ENCODE results near the gene SDK1. TPM values are rescaled to one million over a fixed set of nuclear protein-coding genes. Genes with fewer than 3 reads are reported as not detected.

Gene SDK1
- total RNA-seq, 2 experiments from 2014 or later, result 0.03 to 0.05 TPM

DNA sequence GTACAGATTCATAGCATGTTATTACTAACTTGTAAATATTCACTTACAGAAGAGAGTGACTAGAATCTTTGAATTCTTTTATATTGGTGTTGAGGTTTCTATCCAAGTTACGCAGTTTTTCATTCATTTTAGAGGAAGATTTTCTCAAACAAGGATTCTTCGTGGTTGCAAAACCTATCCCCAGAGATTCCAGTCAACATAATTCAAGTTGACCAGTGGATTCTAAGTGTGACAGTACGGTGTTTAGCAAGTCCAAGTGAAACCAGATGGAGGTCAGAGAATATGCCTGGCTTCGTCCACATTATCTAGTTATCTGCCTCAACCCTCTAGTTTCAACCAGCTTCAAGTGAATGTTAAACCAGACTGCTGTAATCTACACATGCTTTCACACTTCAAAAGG, 131.9 kb downstream of the SDK1 start:
- no peaks in the 10 kb centered on the region for H3K4me1 Mint-ChIP-seq (ENCODE audit: low read depth)
- H3K9me3 Mint-ChIP-seq (ENCODE audit: insufficient read depth), result no peaks in the 10 kb centered on the region
- ATAC-seq (no peak), DNase-seq (no peak)
- H3K36me3 Mint-ChIP-seq (ENCODE audit: low read depth), result no peaks in the 10 kb centered on the region
- H3K4me3 Mint-ChIP-seq, result no peak overlapping the region
- POLR2A ChIA-PET, result no interaction called here
- no peak overlapping the region for H3K27ac Mint-ChIP-seq
- no peaks in the 10 kb centered on the region for H3K27me3 Mint-ChIP-seq (ENCODE audit: low read depth)
- CTCF ChIA-PET, result no interaction called here

DNA sequence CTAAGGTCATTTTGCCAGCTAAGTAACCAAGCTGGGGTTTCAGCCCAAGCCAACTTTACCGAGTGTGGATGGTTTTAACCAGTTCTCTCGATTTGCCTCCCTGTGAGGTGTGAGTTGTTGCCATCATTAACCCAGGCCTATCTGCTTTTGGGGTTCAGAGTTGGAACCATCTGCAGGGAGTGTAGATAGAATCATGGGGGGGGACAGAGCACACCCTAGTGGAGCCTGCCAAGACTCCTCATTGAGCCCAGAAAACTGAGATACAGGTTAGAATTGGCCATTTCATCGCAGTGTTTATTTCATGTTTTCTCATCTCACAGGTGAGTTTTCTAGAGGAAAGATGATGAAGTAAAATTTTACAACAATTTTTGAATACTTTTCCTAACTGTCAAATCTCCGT, 133.6 kb downstream of the SDK1 start:
- CTCF ChIA-PET, result interaction anchor here (0.8 kb wide), 1 partner anchor 13 kb away, joined by 3 read pairs; no protein-coding TSS in a partner anchor
- DNase-seq (no peak), ATAC-seq (no peak)
- no peaks in the 10 kb centered on the region for H3K4me1 Mint-ChIP-seq (ENCODE audit: low read depth)
- no peaks in the 10 kb centered on the region for H3K27me3 Mint-ChIP-seq (ENCODE audit: low read depth)
- no peaks in the 10 kb centered on the region for H3K36me3 Mint-ChIP-seq (ENCODE audit: low read depth)
- POLR2A ChIA-PET, result no interaction called here
- H3K9me3 Mint-ChIP-seq (ENCODE audit: insufficient read depth), result no peaks in the 10 kb centered on the region
- H3K4me3 Mint-ChIP-seq, result no peak overlapping the region
- H3K27ac Mint-ChIP-seq, result no peak overlapping the region

DNA sequence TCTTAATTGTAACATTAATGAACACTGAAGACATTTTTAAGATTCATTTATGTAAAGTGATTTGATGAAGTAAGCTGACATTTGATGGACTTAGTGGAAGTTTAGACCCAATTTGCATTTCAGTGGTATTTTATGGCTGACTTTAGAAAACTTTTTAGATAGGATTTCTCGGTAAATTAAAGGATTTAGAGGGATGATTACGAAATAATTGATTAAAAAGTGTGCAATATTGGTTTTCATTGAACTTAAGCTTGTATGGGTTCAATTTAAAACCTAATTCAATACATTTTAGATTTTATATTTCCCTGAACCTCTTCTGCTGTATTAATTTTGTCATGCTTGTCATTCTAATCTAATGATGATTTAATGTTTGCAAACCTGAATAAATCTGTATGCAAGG, 135.1 kb downstream of the SDK1 start:
- H3K4me3 Mint-ChIP-seq, result no peak overlapping the region
- H3K27ac Mint-ChIP-seq, result no peak overlapping the region
- no peaks in the 10 kb centered on the region for H3K27me3 Mint-ChIP-seq (ENCODE audit: low read depth)
- H3K36me3 Mint-ChIP-seq (ENCODE audit: low read depth), result no peaks in the 10 kb centered on the region
- CTCF ChIA-PET, result no interaction called here
- DNase-seq (no peak), ATAC-seq (no peak)
- no peaks in the 10 kb centered on the region for H3K9me3 Mint-ChIP-seq (ENCODE audit: insufficient read depth)
- H3K4me1 Mint-ChIP-seq (ENCODE audit: low read depth), result no peaks in the 10 kb centered on the region
- POLR2A ChIA-PET, result no interaction called here

DNA sequence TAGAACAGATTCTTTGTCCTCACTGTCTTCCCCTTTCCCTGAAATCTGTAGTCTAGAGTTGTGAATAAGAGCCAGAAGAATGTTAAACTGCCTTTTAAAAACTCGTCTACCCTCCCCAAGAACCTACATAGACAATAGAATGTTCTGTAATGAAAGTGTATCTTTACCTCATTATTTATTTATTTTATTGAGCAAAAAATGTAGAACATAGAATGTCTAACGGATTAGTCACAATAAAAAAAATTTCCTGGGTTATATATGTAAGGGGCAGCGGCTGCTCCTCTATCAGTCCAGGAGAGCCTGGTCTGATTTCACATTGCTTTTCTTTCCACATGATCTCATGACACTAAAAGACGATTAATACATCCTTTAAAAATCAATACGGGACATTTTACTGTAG, 135.7 kb downstream of the SDK1 start:
- ChIA-PET CTCF (no interaction called here), POLR2A (no interaction called here)
- no peak overlapping the region for H3K27ac Mint-ChIP-seq
- no peaks in the 10 kb centered on the region for H3K9me3 Mint-ChIP-seq (ENCODE audit: insufficient read depth)
- H3K4me3 Mint-ChIP-seq, result no peak overlapping the region
- H3K36me3 Mint-ChIP-seq (ENCODE audit: low read depth), result no peaks in the 10 kb centered on the region
- no peak for DNase-seq
- H3K27me3 Mint-ChIP-seq (ENCODE audit: low read depth), result no peaks in the 10 kb centered on the region
- no peaks in the 10 kb centered on the region for H3K4me1 Mint-ChIP-seq (ENCODE audit: low read depth)
- ATAC-seq, result no peak

DNA sequence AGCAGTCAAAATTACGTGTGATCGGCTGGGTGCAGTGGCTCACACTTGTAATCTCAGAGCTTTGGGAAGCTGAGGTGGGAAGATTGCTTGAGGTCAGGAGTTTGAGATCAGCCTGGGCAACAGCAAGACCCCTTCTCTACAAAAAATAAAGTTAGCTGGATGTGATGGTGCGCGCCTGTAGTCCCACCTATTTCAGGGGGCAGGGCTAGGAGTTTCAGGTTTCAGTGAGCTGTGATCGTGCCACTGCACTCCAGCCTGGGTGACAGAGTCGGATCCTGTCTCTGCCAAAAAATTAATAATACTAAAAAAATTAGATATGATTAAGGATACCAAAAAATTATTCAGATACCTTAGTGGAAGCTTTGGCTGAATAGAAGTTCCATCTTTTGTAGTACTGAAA, 136.4 kb downstream of the SDK1 start:
- no peaks in the 10 kb centered on the region for H3K4me1 Mint-ChIP-seq (ENCODE audit: low read depth)
- POLR2A ChIA-PET, result no interaction called here
- no peaks in the 10 kb centered on the region for H3K36me3 Mint-ChIP-seq (ENCODE audit: low read depth)
- ATAC-seq, result no peak
- no peaks in the 10 kb centered on the region for H3K9me3 Mint-ChIP-seq (ENCODE audit: insufficient read depth)
- no peak overlapping the region for H3K4me3 Mint-ChIP-seq
- no peak for DNase-seq
- CTCF ChIA-PET, result no interaction called here
- no peaks in the 10 kb centered on the region for H3K27me3 Mint-ChIP-seq (ENCODE audit: low read depth)
- no peak overlapping the region for H3K27ac Mint-ChIP-seq

DNA sequence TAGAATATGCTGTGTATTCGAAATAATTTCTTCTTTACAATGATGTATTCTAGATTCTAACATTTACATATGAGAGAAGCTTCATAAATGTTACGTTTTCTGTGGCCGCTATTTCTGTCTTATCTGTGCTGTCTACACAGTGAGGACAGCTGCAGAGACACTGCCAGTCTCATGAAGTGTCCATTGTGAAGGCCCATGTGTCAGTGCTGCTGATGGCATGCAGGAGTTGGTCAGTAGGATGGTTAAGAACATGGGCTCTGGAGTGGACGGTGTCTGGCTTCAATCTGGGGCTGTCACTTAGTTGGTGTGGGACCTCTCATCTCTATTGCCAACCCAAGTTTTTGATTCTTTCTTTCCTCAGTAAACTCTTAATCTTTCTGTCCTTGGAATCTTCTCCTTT, 137.3 kb downstream of the SDK1 start:
- DNase-seq (no peak), ATAC-seq (no peak)
- H3K36me3 Mint-ChIP-seq (ENCODE audit: low read depth), result no peaks in the 10 kb centered on the region
- H3K4me1 Mint-ChIP-seq (ENCODE audit: low read depth), result no peaks in the 10 kb centered on the region
- ChIA-PET POLR2A (no interaction called here), CTCF (no interaction called here)
- H3K27ac Mint-ChIP-seq, result no peak overlapping the region
- no peaks in the 10 kb centered on the region for H3K27me3 Mint-ChIP-seq (ENCODE audit: low read depth)
- no peak overlapping the region for H3K4me3 Mint-ChIP-seq
- H3K9me3 Mint-ChIP-seq (ENCODE audit: insufficient read depth), result no peaks in the 10 kb centered on the region

DNA sequence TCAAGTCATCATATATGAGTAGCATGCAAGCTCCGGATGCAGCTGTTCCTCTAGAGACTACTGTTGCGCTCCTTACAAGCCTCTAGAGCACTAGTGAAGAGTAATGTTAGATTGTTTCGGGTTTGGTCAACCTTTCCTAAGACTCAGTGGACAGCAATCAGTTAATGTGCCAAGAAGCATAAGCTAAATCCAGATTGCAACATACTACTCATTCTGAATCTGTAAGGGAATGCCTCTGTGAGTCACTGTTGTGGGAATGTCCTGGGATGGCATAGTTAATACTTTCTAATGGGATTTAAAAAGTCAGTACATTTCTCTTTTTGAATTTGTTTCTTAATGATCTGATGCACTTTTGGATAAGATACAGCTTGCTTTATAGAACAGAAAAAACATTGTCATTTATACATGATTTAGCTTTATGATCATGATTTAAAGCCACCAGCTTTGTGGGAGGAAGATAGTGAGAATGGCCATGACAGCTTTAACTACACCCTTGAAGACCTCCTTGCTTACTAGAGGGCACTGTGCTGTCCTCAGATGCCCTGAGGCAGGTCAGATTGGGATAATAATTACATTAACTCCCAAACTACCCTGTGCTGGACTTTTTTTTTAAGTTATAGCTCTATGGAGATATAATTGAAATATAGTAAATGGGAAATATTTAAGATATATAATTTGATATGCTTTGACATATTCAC, 138.4 kb downstream of the SDK1 start:
- Mint-ChIP-seq H3K9me3 (ENCODE audit: insufficient read depth) (no peaks in the 10 kb centered on the region), H3K4me3 (no peak overlapping the region), H3K27me3 (ENCODE audit: low read depth) (no peaks in the 10 kb centered on the region), H3K4me1 (ENCODE audit: low read depth) (no peaks in the 10 kb centered on the region), H3K27ac (no peak overlapping the region), H3K36me3 (ENCODE audit: low read depth) (no peaks in the 10 kb centered on the region)
- CTCF ChIA-PET, result interaction anchor here (0.6 kb wide), 1 partner anchor 279 kb away, joined by 3 read pairs; no protein-coding TSS in a partner anchor
- POLR2A ChIA-PET, result no interaction called here
- ATAC-seq, result no peak
- no peak for DNase-seq

DNA sequence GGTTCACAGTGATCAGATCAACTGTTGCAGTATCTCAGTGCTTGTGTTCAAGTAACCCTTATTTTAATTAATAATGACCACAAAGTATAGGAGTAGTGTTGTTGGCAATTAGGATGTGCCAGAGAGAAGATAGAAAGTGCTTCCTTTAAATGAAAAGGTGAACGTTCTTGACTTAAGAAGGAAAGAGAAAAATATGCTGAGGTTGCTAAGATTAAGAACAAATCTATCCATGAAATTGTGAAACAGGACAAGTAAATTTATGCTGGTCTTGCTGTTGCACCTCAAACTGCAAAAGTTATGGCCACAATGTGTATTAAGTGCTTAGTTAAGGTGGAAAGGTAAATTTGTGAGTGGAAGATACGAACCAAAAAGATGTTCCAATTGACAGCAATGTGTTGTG, 139.5 kb downstream of the SDK1 start:
- H3K4me1 Mint-ChIP-seq (ENCODE audit: low read depth), result no peaks in the 10 kb centered on the region
- DNase-seq, result no peak
- ATAC-seq, result no peak
- H3K27me3 Mint-ChIP-seq (ENCODE audit: low read depth), result no peaks in the 10 kb centered on the region
- peaks cover 2% of the 10 kb centered on the region for H3K9me3 Mint-ChIP-seq (ENCODE audit: insufficient read depth)
- CTCF ChIA-PET, result no interaction called here
- H3K4me3 Mint-ChIP-seq, result no peak overlapping the region
- no peak overlapping the region for H3K27ac Mint-ChIP-seq
- H3K36me3 Mint-ChIP-seq (ENCODE audit: low read depth), result no peaks in the 10 kb centered on the region
- POLR2A ChIA-PET, result no interaction called here

DNA sequence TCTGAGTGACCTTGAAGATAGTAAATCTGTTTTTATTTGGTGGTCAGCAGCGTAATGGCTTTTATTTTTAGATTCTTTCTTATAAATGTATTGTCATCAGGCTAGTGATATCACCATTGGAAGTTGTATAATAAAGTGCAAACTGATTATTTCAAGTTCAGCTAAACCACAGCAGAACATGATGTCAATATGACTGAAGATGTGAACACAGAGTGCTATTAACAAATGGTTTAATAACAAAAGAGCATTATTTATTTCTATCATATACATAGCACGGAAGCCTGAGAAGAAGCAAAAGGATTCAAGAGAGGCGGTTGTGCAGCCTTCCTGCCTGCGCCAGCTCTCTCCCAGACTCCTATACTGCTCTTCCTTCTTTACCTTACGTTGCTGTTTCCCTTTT, 142.7 kb downstream of the SDK1 start:
- POLR2A ChIA-PET, result no interaction called here
- ATAC-seq, result no peak
- CTCF ChIA-PET, result no interaction called here
- peaks cover 7% of the 10 kb centered on the region for H3K9me3 Mint-ChIP-seq (ENCODE audit: insufficient read depth)
- no peaks in the 10 kb centered on the region for H3K4me1 Mint-ChIP-seq (ENCODE audit: low read depth)
- DNase-seq, result no peak
- no peaks in the 10 kb centered on the region for H3K36me3 Mint-ChIP-seq (ENCODE audit: low read depth)
- H3K4me3 Mint-ChIP-seq, result no peak overlapping the region
- no peak overlapping the region for H3K27ac Mint-ChIP-seq
- H3K27me3 Mint-ChIP-seq (ENCODE audit: low read depth), result no peaks in the 10 kb centered on the region

DNA sequence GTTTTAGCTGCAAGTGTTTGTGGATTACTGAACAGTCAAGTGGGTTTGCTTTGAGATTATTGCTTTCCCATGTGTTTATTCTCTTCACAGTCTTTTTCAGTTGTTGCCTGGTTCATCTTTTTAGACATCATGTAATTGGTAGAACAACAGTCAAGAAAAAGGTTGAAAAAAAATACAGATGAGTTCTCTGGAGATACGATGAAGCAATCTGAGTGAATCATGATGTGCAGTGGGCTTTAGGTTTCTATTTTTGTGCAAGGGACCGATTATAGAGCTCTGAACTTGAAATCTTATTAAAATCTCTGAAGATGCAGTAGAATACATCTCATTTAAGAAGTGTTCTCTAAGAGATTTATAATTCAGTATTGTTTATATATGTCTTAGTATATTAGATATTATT, 145.7 kb downstream of the SDK1 start:
- H3K27ac Mint-ChIP-seq, result no peak overlapping the region
- CTCF ChIA-PET, result no interaction called here
- DNase-seq (no peak), ATAC-seq (no peak)
- H3K4me3 Mint-ChIP-seq, result no peak overlapping the region
- H3K4me1 Mint-ChIP-seq (ENCODE audit: low read depth), result no peaks in the 10 kb centered on the region
- POLR2A ChIA-PET, result no interaction called here
- no peaks in the 10 kb centered on the region for H3K36me3 Mint-ChIP-seq (ENCODE audit: low read depth)
- H3K27me3 Mint-ChIP-seq (ENCODE audit: low read depth), result peaks cover 2% of the 10 kb centered on the region
- peaks cover 7% of the 10 kb centered on the region for H3K9me3 Mint-ChIP-seq (ENCODE audit: insufficient read depth)

DNA sequence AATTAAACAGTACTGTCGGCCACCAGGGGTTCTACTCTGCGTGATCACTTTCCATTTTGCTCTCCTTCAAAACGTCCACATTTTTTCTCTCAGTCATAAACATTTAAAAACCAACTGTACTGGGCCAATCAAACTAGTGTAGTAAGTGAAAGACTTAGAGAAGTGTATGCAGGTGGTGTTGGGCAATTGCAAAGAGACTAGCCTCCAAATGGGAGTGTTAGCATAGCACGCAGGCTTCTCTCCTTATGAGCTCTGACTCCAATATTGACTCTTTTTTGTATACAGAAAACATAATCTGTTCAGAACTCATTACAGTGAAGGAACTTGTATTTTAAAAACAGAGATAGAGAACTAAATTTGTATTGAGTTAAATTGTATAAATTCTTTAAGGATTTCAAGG, 150.6 kb downstream of the SDK1 start:
- DNase-seq (no peak), ATAC-seq (no peak)
- no peak overlapping the region for H3K27ac Mint-ChIP-seq
- H3K27me3 Mint-ChIP-seq (ENCODE audit: low read depth), result peaks cover 4% of the 10 kb centered on the region
- ChIA-PET CTCF (no interaction called here), POLR2A (no interaction called here)
- H3K36me3 Mint-ChIP-seq (ENCODE audit: low read depth), result no peaks in the 10 kb centered on the region
- no peaks in the 10 kb centered on the region for H3K9me3 Mint-ChIP-seq (ENCODE audit: insufficient read depth)
- no peaks in the 10 kb centered on the region for H3K4me1 Mint-ChIP-seq (ENCODE audit: low read depth)
- H3K4me3 Mint-ChIP-seq, result no peak overlapping the region

DNA sequence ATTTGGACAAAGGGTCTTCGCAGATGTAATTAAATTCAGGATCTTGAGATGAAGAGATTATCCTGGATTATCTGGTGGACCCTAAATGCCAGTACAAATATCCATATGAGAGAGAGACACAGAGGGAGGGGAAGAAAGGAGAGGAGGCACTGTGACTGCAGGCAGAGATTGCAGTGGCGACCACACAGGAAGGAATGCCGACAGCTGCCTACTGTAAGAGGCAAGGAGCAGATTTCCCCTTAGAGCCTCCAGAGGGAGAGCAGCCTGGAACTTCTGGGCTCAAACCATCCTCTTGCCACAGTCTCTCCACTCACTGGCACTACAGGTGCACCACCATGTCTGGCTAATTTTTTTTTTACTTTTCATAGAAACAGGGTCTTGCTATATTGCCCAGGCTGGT, 152.3 kb downstream of the SDK1 start:
- Mint-ChIP-seq H3K36me3 (ENCODE audit: low read depth) (no peaks in the 10 kb centered on the region), H3K27me3 (ENCODE audit: low read depth) (peaks cover 4% of the 10 kb centered on the region), H3K27ac (no peak overlapping the region), H3K4me3 (no peak overlapping the region), H3K9me3 (ENCODE audit: insufficient read depth) (no peaks in the 10 kb centered on the region), H3K4me1 (ENCODE audit: low read depth) (no peaks in the 10 kb centered on the region)
- DNase-seq, result no peak
- ATAC-seq, result no peak
- POLR2A ChIA-PET, result no interaction called here
- CTCF ChIA-PET, result no interaction called here

DNA sequence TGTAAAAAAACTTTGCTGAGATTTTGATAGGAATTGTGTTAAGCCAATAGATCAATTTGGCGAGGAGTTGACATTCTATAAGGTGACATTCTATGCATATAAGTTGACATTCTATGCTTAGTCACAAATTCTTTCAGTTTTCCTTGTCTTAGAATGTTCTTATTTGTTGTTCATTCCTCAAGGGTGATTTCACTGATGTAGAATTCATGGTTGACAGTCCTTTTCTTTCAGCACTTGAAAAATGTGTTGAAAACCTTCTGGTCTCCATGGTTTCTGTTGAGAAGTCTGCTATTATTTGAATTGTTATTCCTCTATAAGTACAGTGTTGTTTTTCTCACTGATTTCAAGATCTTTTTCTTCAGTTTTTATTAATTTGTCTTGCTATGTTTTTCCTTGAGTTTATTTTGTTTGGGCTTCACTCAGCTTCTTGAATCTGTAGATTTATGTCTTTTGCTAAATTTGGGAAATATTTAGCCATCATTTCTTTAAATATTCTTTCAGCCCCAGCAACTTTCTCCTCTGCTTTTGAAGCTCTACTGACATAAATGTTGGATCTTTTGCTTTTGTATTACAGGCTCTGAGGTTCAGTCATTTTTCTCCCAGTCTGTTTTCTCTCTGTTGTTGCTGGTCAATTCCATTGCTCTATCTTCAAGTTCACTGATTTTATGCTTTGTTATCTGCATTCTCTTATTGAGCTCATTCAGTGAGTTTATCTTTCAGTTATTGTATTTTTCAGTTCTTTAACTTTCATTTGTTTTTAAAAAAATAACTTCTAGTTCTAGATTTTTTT, 154.9 kb downstream of the SDK1 start:
- no peaks in the 10 kb centered on the region for H3K36me3 Mint-ChIP-seq (ENCODE audit: low read depth)
- H3K9me3 Mint-ChIP-seq (ENCODE audit: insufficient read depth), result no peaks in the 10 kb centered on the region
- H3K27me3 Mint-ChIP-seq (ENCODE audit: low read depth), result peaks cover 4% of the 10 kb centered on the region
- H3K4me3 Mint-ChIP-seq, result no peak overlapping the region
- peaks cover 8% of the 10 kb centered on the region for H3K4me1 Mint-ChIP-seq (ENCODE audit: low read depth)
- CTCF ChIA-PET, result no interaction called here
- H3K27ac Mint-ChIP-seq, result no peak overlapping the region
- ATAC-seq, result no peak
- POLR2A ChIA-PET, result no interaction called here
- DNase-seq, result no peak

Data from activated CD8-positive, alpha-beta T cell treated with anti-CD3 and anti-CD28 coated beads, Interleukin-2, amount 10 ng/mL, durations not matched to agents 7 days and 5 days (primary cell).